Activated CD4-positive, alpha-beta T cell treated with anti-CD3 and anti-CD28 coated beads for 48 hours (primary cell): ENCODE measurements around the gene ATG12.
"Not testable (repeated sequence)": the region's sequence is repeated elsewhere in the genome, so short reads cannot be mapped to it uniquely, and the experiment has no call there.

Experiments
- DNase-seq: peaks from one replicate; pipeline ENCODE4 v3.0.0-alpha.2; 2020

ATG12 gene

GRCh38 chr5:115842089-115842935, 947 bp upstream of the ATG12 start:
- no peak for DNase-seq

GRCh38 chr5:115840873-115841272, 492 bp downstream of the ATG12 start:
- DNase-seq: no peak

DNA sequence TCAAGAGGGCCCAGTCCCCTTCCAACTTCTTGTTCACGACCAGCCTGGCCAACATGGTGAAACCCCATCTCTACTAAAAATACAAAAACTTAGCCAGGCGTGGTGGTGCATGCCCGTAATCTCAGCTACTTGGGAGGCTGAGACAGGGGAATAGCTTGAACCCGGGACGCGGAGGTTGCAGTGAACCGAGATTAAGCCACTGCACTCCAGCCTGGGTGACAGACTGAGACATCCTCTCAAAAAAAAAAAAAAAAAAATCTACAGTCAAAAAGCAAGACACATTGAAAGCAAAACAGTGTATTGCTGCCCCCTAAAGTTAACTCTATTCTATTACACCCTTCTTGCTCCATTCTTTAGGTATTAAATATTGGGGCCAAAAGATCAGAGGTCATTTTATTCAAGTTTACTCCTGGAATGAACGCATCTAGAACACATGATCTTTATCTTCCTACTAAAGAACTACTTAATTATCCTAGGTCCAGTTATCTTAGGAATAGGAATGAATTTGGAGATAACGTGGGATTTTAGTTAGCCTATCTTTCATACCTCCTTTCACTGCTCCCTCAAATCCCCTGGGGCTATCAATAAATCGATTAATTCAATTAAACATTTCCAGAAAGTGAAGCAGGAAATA, 2.4 kb downstream of the ATG12 start:
- DNase-seq: peak; percentile 42

GRCh38 chr5:115835481-115835880, 5.9 kb downstream of the ATG12 start:
- no peak for DNase-seq

DNA sequence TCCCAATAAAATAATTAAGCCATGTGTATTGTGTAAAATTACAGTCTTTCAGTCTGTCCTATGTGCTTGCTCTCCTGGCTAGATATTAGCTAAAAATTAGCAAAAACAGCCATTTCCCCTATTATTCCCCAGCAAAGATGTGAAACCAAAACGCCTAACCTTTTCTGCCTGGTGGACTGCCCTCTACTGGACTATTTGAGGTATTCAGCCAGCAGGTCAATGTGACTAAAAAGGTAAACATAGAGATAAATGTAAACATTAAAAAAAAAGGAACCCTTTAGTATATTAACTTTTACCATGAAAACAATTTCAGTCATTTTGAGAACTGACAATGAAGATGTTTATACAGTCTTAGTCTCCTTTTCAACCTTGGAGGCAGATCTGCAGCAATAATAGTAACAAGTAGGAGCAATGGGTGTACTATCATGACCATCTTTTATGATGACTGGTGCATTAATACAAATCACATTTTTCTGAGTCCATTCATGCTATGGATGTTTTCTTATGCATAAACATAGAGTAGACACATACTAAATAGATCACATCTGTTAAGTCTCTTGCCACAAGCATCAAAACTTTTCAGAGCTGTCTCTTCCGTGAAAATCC, 10.1 kb downstream of the ATG12 start:
- peak; percentile 18 for DNase-seq

DNA sequence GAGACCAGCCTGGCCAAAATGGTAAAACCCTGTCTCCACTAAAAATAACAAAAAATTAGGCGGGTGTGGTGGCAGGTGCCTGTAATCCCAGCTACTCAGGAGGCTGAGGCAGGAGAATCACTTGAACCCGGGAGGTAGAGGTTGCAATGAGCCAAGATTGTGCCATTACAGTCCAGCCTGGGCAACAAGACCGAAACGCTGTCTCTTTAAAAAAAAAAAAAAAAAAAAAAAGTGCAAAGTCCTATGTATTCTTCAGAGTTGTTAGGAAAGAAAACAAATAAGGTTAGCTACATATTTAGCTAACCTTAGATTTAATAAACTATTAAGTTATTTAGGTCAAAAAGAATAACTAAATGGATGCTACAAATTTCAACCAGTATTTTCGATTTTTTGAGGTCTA, 11.5 kb downstream of the ATG12 start:
- DNase-seq: no peak

DNA sequence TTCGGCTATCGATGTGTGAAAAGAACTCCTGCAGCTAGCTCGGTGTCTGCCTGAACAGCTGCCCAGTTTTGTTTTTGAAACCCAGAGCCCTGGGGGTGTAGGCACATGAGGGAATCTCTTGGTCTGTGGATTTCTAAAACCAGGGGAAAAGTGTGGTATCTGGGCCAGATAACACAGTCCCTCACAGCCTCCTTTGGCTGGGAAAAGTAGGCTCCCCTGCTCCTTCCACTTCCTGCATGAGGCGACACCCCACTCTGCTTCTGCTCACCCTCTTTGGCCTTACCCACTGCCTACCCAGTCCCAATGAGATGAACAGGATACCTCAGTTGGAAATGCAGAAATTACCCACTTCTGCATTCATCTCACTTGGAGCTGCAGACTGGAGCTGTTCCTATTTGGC, 15.4 kb downstream of the ATG12 start:
- DNase-seq: no peak

DNA sequence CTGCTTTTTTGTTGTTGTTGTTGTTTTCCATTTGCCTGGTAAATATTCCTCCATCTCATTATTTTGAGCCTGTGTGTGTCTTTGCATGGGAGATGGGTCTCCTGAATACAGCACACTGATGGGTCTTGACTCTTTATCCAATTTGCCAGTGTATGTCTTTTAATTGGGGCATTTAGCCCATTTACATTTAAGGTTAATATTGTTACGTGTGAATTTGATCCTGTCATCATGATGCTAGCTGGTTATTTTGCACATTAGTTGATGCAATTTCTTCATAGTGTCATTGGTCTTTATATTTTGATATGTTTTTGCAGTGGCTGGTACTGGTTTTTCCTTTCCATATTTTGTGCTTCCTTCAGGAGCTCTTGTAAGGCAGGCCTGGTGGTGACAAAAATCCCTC, 16.4 kb downstream of the ATG12 start:
- DNase-seq: not testable (repeated sequence)

- no peak for DNase-seq
Observed at GRCh38 chr5:115820846-115821245, 20.5 kb downstream of the ATG12 start.

GRCh38 chr5:115818821-115819220, 22.5 kb downstream of the ATG12 start:
- DNase-seq: no peak

DNA sequence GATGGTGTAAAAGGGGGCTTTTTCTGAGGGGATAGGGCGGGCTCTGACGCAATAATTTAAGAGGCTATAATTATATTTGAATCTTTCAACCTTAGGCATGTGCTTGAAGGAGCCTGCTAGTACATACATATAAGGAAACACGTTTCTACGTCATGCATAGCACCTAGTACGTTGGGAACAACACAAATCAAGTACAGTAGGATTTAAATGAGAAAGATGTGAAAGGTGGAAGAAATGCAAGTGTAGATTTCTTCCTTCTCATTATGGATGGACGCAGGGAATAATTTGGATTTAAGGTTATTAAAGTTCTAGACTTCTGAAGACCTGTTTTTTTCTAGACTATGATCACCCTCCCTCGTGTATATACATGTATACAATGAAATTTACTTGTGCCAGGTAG, 24.0 kb downstream of the ATG12 start:
- DNase-seq: no peak

- DNase-seq: peak; percentile 54
Observed at GRCh38 chr5:115816226-115817081, 24.9 kb downstream of the ATG12 start, which contains the start of gene CDO1. CDO1 (minus strand) TSS chr5:115816659; CDS start chr5:115816397, 262 bp downstream.

- DNase-seq: no peak
Observed at GRCh38 chr5:115815693-115816225, 25.6 kb downstream of the ATG12 start.

DNA sequence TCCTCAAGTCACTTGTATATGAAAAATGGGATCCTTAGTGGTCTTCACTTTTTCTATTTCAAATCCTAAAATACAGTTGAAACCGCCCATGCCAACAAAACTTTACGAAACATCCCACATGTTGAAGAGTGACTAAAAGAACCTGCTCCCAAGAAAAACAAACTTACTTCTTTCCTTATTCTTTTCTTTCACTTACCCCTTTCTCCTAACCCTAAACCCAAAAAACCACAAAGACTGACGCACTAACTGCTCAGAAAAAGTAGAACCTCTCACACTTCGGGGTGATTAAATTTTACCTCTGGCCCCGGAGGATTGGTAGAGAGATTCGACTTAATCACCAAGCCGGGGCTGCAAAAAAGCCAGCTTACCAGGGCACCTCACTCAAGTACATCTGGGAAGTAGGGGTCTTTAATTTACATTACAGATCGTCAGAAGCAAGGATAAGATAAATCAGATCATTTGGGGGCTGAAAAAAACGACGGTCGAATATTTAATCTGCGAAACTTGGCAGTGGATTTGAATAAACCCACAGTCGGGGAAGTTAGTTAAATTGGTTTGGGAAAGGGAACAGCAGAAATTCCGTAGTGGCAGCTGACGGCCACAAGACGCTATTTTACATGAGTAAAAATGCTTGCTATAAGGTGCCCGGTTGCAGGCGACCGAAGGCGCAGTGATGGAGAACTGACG, 26.2 kb downstream of the ATG12 start:
- peak; percentile 13 for DNase-seq

DNA sequence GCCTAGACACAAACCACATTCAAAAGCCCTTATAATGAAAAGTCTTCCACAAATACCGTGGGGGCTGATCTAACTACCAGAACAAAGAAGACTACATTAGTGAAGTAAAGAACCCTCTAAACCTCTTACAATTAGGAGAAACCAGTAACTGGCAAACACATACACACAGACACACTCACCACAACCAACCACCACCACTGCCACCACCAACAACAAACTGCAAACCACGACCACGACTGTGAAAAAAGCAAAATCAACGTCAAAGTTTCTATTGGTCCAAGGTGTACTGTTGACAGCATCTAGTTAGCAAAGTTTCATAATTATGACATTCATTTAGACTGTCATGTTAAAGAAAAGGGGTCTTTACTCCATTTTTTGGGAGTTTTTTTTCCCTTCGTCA, 27.6 kb downstream of the ATG12 start:
- peak; percentile 23 for DNase-seq

- DNase-seq: no peak
Observed at GRCh38 chr5:115812372-115812771, 29.0 kb downstream of the ATG12 start.

DNA sequence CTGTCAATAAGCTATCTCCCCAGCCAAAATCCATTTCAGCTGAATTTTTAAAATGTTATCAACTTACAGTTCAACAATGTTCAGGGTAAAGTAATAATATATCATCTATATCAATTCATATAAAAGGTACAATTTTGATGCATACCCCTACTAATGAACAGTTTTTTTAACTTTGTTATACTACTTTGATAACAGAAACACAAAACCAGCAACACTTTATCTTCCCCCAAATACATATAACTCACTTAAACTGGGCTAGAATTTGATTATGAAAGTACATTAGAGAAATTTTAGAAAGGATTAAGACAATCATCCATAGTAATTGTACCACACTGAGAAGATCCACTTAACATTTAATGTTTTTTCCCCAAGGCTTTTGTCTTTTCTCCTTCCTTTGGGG, 30.0 kb downstream of the ATG12 start:
- no peak for DNase-seq

- no peak for DNase-seq
Observed at GRCh38 chr5:115810761-115811160, 30.6 kb downstream of the ATG12 start.

- no peak for DNase-seq
Observed at GRCh38 chr5:115809946-115810345, 31.4 kb downstream of the ATG12 start.

GRCh38 chr5:115808066-115808465, 33.3 kb downstream of the ATG12 start:
- DNase-seq: not testable (repeated sequence)

GRCh38 chr5:115807654-115808052, 33.7 kb downstream of the ATG12 start:
- DNase-seq: no peak
